ENCODE results near the gene RAB1B.

RAB1B gene

GRCh38 chr11:66325263-66325671, 56.8 kb downstream of the RAB1B start:
- DNase-seq, result no peak

GRCh38 chr11:66326261-66327111, 58.0 kb downstream of the RAB1B start:
- DNase-seq, result peak; percentile 76
